KOPT-K1 (cell line): ENCODE data around the gene CLCF1.

Experiments used
- H3K27ac ChIP-seq: fragments of 200-600 bp; sonication (generic); 2 replicates; pipeline ENCODE4 v1.5.1; 2016; ENCODE audit warnings: antibody characterized with exemption, mild to moderate bottlenecking, low read depth, low read length; ENCODE audit not compliant: poor library complexity, severe bottlenecking
- H3K36me3 ChIP-seq: fragments of 200-600 bp; sonication (generic); 2 replicates; pipeline ENCODE4 v1.5.1; 2017; ENCODE audit warnings: antibody characterized with exemption, mild to moderate bottlenecking, low read length, moderate library complexity; ENCODE audit not compliant: insufficient read depth
- H3K9me3 ChIP-seq: fragments of 200-600 bp; sonication (generic); 2 replicates; pipeline ENCODE4 v1.5.1; 2017; ENCODE audit warnings: antibody characterized with exemption, low read length, mild to moderate bottlenecking; ENCODE audit not compliant: insufficient read depth, poor library complexity, severe bottlenecking

Gene CLCF1

DNA sequence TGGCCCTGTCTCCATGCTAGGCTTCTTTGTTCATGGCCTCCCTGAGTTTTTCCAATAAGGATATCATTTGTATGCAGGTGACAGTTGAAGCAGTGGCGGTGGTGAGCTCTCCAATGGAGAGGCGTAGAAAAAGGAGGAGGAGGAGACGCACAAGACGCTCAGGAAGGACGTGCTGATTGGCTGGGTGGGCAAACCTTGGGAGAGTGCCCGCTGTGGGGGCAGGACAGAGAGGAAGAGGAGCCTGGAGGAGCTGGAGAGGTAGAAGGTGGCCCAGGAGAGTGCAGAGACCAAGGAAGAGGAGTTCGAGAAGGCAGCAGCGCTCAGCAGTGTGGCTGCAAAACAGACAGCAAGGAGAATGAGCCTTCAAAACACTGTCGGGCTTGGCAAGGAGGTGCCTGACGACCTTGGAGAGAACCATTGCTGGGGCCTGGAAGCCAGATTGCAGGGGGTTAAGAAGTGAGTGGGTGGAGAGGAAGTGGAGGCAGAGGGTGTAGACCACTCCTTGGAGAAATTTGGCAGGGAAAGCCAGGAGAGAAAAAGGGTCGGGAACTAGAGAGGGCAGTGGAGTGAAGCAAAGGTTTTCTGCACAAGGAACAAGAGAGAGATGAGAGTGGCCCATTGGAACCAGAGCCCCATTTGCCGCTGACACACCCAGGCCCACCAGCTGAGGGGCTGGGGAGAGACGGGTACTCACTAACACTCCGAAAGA is 7.5 kb downstream of the CLCF1 start:
- H3K9me3 ChIP-seq: no peaks in the 10 kb centered on the region
- H3K27ac ChIP-seq: no peak overlapping the region
- no peaks in the 10 kb centered on the region for H3K36me3 ChIP-seq

DNA sequence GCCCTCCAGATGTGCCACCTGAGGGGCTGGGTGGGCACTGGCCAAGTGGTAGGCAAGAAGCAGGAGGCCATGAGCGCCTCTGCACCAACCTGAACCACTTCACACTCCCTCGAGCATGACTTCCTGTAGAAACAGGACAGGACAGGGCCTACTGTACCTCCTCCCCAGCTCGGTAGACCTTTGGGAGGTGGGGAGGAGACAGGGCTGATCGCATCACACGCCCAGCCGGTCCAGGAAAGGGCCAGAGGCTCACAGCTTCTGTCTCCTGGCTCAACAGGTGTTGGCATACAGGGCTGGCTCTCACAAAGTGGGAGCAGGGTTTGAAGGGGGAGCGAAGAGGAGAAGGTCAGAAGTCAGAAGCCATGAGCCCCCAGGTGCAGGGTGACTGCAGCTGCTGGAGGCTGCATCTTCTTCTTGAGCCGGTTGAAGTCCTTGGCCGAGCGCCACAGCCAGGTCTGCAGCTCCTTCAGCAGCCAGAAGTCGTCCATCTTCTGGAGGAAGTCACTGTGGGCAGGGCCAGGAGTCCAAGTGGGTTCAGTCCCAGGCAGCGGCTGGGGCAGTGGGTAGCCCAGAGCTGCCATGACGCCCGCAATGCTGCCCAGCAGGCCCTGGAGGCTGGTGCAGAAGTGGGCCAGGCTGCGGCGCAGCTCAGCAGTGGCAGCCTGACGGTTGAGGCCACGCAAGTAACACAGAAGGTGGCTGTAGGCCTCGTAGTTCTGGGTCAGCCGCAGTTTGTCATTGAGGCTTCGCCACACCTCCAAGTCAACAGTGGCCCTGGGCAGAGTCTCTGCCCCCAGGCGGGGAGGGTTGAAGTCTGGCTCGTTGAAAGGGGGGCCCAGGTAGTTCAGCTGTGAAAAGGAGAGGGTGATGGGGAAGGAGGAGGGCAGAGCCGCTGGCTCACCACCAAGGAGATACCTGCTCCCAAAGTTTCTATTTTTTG is 8.3 kb downstream of the CLCF1 start:
- no peaks in the 10 kb centered on the region for H3K36me3 ChIP-seq
- no peaks in the 10 kb centered on the region for H3K9me3 ChIP-seq

DNA sequence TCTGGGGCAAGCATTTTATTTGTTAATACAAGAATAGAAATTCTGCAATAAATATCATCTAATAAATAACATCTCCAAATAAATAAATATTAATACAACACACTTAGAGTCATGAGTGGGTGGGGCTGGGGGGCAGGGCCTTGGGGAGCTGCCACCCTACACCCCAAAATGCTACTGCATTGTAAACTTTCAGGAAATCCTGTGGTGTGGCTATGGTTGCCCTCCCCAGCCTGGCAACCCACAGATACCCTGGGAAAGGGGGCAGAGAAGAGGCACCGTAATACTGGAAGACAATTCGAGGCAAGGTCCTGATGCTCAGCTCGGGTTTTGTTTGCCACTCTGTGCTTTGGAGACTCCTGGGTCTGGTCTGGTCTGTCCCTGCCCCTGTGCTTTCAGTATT is 9.2 kb downstream of the CLCF1 start:
- H3K9me3 ChIP-seq: no peaks in the 10 kb centered on the region
- H3K36me3 ChIP-seq: no peaks in the 10 kb centered on the region
- H3K27ac ChIP-seq: no peak overlapping the region

More for the DNA sequence above, 8.3 kb downstream of the CLCF1 start:
- no peak overlapping the region for H3K27ac ChIP-seq

GRCh38 chr11:67357831-67358670 is 15.3 kb downstream of the CLCF1 start:
- no peaks in the 10 kb centered on the region for H3K9me3 ChIP-seq
- H3K27ac ChIP-seq: no peak overlapping the region
- no peaks in the 10 kb centered on the region for H3K36me3 ChIP-seq

DNA sequence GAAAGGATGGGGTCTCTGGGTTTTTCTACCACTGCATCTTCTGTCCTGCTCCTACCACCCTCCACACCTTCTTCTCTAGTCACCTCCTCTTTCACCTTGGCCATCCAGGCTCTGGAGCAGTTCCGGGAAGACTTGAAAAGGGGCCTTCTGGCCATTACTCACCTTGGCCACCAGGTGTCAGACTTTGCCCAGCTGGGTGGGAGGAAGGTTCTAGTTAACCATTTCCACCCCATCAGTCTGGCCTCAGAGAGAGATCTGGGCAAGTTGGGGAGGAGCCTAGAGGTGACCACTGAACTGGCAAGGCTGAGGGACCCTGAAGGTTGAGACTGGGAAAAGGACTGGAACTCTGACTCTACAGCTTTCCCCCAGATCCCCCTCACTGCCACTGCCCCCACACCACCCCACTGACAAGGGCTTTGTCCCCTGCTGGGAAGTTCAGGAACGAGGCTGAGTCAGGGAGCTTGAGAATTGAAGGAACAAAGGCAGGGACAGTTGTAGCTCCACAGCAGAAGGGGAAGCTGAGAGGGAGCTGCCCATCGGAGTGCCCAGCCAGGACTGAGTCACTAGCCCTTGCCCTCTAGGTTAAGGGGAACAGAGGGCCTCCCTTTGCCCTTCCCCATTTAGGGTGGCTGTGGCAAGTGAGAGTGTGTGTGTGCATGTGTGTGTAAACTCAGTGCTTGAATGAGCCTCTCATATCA is 16.4 kb downstream of the CLCF1 start:
- Histone ChIP-seq H3K27ac (peak overlapping the region; percentile 24), H3K36me3 (no peaks in the 10 kb centered on the region), H3K9me3 (no peaks in the 10 kb centered on the region)

DNA sequence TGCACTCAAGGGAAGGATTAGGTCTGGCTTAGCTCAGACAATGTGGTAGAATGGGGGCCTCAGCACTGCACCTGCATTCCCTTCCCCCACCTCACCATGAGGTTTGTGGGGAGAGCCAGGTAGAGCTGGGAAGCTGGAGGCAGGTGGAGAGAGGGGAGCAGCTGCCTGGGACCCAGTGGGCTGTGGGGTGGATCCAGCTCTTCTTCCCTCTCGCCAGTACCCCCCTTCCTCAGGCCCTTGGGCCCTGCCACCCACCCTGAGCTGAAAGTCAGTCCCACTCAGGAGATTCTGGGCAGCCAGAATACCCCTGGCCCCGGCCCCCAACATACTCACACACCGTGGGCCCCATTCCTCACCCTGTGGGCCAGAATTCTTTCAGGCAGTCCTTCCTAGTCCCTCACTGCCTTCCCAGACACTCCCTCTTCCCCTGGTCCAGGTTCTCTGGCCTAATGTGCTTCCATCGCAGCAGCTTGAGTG is 17.0 kb downstream of the CLCF1 start:
- H3K36me3 ChIP-seq: no peaks in the 10 kb centered on the region
- H3K9me3 ChIP-seq: no peaks in the 10 kb centered on the region
- H3K27ac ChIP-seq: peak overlapping the region; percentile 24

- Histone ChIP-seq H3K27ac (peak overlapping the region; percentile 24), H3K36me3 (no peaks in the 10 kb centered on the region), H3K9me3 (no peaks in the 10 kb centered on the region)
Observed at GRCh38 chr11:67355794-67356386, 17.5 kb downstream of the CLCF1 start.

GRCh38 chr11:67355023-67355793 is 18.2 kb downstream of the CLCF1 start:
- no peaks in the 10 kb centered on the region for H3K9me3 ChIP-seq
- H3K27ac ChIP-seq: peak overlapping the region; percentile 23
- no peaks in the 10 kb centered on the region for H3K36me3 ChIP-seq

DNA sequence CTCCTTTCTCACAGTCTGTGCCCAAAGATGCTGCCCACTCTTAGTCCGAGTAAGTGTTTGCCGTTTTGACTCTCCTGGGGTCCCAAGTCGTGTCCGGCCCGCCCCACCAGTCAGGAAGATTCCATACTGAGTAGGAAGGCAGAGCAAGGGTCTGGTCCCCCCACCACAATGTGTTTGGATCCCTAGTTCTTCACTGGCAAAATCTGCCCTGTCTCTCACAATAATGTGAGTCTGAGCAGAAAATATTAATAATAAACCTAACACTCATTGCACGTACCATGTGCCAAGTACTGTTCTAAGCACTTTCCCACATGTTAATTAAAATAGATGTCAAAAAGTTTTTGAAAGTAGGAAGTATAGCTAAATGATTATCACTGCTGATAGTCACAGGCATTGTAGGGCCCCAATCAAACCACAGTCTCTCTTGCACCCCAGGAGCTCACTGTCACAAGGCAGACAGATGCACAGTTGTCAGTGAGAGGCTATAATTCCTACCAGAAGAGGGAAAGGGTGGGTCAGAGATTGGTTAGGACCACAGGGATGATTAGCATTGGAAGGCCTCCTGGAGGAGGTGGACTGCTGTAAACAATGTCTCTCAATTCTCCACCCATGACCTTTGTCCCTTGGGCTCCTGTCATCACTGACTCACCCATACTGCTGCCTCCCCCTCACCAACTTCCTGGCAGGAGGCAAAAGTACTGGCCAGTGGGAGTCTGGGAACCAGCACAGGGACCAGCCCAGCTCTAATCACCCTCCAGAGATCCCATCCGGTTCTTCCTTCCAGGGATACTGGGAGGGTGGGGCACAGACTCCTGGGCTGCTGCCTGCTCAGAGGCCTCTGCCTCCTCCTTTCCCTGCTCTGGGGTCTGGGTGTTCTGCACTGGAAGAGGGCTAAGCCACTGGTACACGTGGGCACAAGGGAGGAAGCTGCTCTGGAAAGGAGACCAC is 19.0 kb downstream of the CLCF1 start:
- peak overlapping the region; percentile 94 for H3K27ac ChIP-seq
- no peaks in the 10 kb centered on the region for H3K9me3 ChIP-seq
- H3K36me3 ChIP-seq: no peaks in the 10 kb centered on the region

- Histone ChIP-seq H3K9me3 (no peaks in the 10 kb centered on the region), H3K36me3 (no peaks in the 10 kb centered on the region), H3K27ac (peak within 1 kb of the TSS; percentile 94)
Observed at GRCh38 chr11:67353317-67354074, 19.9 kb downstream of the CLCF1 start, which contains the start of gene POLD4. POLD4 (minus strand) TSS chr11:67353546; CDS start chr11:67353399, 147 bp downstream.

GRCh38 chr11:67352546-67353316 is 20.7 kb downstream of the CLCF1 start:
- H3K36me3 ChIP-seq: no peaks in the 10 kb centered on the region
- peak overlapping the region; percentile 94 for H3K27ac ChIP-seq
- no peaks in the 10 kb centered on the region for H3K9me3 ChIP-seq
